CD4-positive, CD25-positive, alpha-beta regulatory T cell (primary cell): Measurements from ENCODE around the gene KHDC4. TPM values are rescaled to one million over a fixed set of nuclear protein-coding genes. Genes with fewer than 3 reads are reported as not detected.
"Not testable (repeated sequence)": the region's sequence is repeated elsewhere in the genome, so short reads cannot be mapped to it uniquely, and the experiment has no call there.

ENCODE experiments used
- ATAC-seq, 2 donors: fragments of 150-1000 bp; cut with Tn5 transposase; one replicate each; pipeline ENCODE4 v1.10.0; 2021; ENCODE audit warnings: low read depth in 2 of 2, moderate number of reproducible peaks in 2 of 2, moderate library complexity in 1 of 2
- DNase-seq, 3 donors: peaks; one replicate each; pipeline versions ENCODE4 v3.0.0 to v3.0.0-alpha.2; 2012 to 2022; ENCODE audit warnings: mixed read lengths in 1 of 3
- H3K27ac ChIP-seq: one replicate; pipeline ENCODE4 v1.7.0; 2013; ENCODE audit warnings: mild to moderate bottlenecking, low read length; ENCODE audit not compliant: insufficient read depth, poor library complexity, severe bottlenecking
- H3K27me3 ChIP-seq: one replicate; pipeline ENCODE4 v1.7.0; 2013; ENCODE audit warnings: low read length; ENCODE audit not compliant: control insufficient read depth, insufficient read depth
- H3K36me3 ChIP-seq: one replicate; pipeline ENCODE4 v1.7.0; 2013; ENCODE audit warnings: mild to moderate bottlenecking, low read length, moderate library complexity; ENCODE audit not compliant: control insufficient read depth, insufficient read depth
- H3K4me1 ChIP-seq: 2 replicates; pipeline ENCODE4 v1.7.0; 2013; ENCODE audit warnings: mild to moderate bottlenecking, low read length; ENCODE audit not compliant: insufficient read depth, control insufficient read depth, poor library complexity, severe bottlenecking
- H3K4me3 ChIP-seq: one replicate; pipeline ENCODE4 v1.7.0; 2013; ENCODE audit warnings: low read depth, mild to moderate bottlenecking, low read length, moderate library complexity
- H3K9me3 ChIP-seq, 2 experiments: 1 replicate in 1 of 2; 2 replicates in 1 of 2; pipeline ENCODE4 v1.7.0; 2013; ENCODE audit warnings: low read length in 2 of 2, mild to moderate bottlenecking in 1 of 2, moderate library complexity in 1 of 2; ENCODE audit not compliant: control insufficient read depth in 2 of 2
- H3K27ac Mint-ChIP-seq, 3 donors: one replicate each; pipeline ENCODE4 v1.8.0; 2020 to 2022; ENCODE audit warnings: mild to moderate bottlenecking in 3 of 3, mixed read lengths in 3 of 3, moderate library complexity in 2 of 3
- H3K27me3 Mint-ChIP-seq: one replicate; pipeline ENCODE4 v1.8.0; 2022; ENCODE audit warnings: mild to moderate bottlenecking, mixed read lengths
- H3K36me3 Mint-ChIP-seq: one replicate; pipeline ENCODE4 v1.8.0; 2020; ENCODE audit warnings: mixed read lengths
- H3K4me1 Mint-ChIP-seq, 4 donors: one replicate each; pipeline ENCODE4 v1.8.0; 2020 to 2022; ENCODE audit warnings: mixed read lengths in 4 of 4, mild to moderate bottlenecking in 1 of 4
- H3K4me3 Mint-ChIP-seq, 4 donors: one replicate each; pipeline ENCODE4 v1.8.0; 2020 to 2022; ENCODE audit warnings: mild to moderate bottlenecking in 4 of 4, mixed read lengths in 4 of 4, moderate library complexity in 3 of 4
- H3K9me3 Mint-ChIP-seq, 7 donors: one replicate each; pipeline ENCODE4 v1.8.0; 2020 to 2022; ENCODE audit warnings: mixed read lengths in 7 of 7, mild to moderate bottlenecking in 3 of 7, moderate library complexity in 2 of 7
- polyA plus RNA-seq, 4 donors: library from polyadenylated mRNA; unstranded; fragments of 300-500 nt; fragmentation: Illumina TruSeq; gene quantifications; one replicate each; pipeline ENCODE4 v1.2.3, GENCODE V29; 2021
- total RNA-seq: library from RNA; stranded (reverse); gene quantifications from one replicate; pipeline ENCODE4 v1.2.3, GENCODE V29; 2022

KHDC4 gene
- total and polyA plus RNA-seq, 5 donors from 2014 or later, result 7.4 to 60.1 (median 8.6) TPM

- peak overlapping the region; percentile 90 for H3K27ac ChIP-seq
- no peak for ATAC-seq
- Mint-ChIP-seq H3K27ac (no peak overlapping the region), H3K36me3 (peaks cover 19% of the 10 kb centered on the region), H3K4me3 (no peak overlapping the region), H3K27me3 (no peaks in the 10 kb centered on the region), H3K9me3 (no peaks in the 10 kb centered on the region), H3K4me1 (peaks cover 13 to 48% (median 31%) of the 10 kb centered on the region in 4 donors)
- no peaks in the 10 kb centered on the region for H3K27me3 ChIP-seq
- H3K4me1 ChIP-seq, result peaks cover 48% of the 10 kb centered on the region
- no peaks in the 10 kb centered on the region for H3K9me3 ChIP-seq
- H3K36me3 ChIP-seq, result peaks cover 40% of the 10 kb centered on the region
- DNase-seq, result no peak
- H3K4me3 ChIP-seq, result peak overlapping the region; percentile 86
Observed at GRCh38 chr1:155933591-155934096, 569 bp downstream of the KHDC4 start.

- H3K9me3 ChIP-seq, result no peaks in the 10 kb centered on the region
- Mint-ChIP-seq H3K27ac (peak overlapping the region in 1 of 3 donors; percentile 9), H3K4me3 (peak overlapping the region; percentile 50 to 82 (median 68)), H3K27me3 (no peaks in the 10 kb centered on the region), H3K9me3 (no peaks in the 10 kb centered on the region), H3K36me3 (peaks cover 23% of the 10 kb centered on the region), H3K4me1 (peaks cover 7 to 42% (median 24%) of the 10 kb centered on the region in 4 donors)
- peaks cover 52% of the 10 kb centered on the region for H3K36me3 ChIP-seq
- H3K27ac ChIP-seq, result peak overlapping the region; percentile 55
- H3K4me1 ChIP-seq, result peaks cover 48% of the 10 kb centered on the region
- ATAC-seq (no peak), DNase-seq (no peak)
- H3K27me3 ChIP-seq, result no peaks in the 10 kb centered on the region
- peak overlapping the region; percentile 52 for H3K4me3 ChIP-seq
Observed at GRCh38 chr1:155932487-155932886, 1.7 kb downstream of the KHDC4 start.

GRCh38 chr1:155932081-155932480, 2.1 kb downstream of the KHDC4 start:
- peak overlapping the region in 1 of 3 donors; percentile 54 for H3K27ac Mint-ChIP-seq
- peak overlapping the region; percentile 50 to 82 (median 78) for H3K4me3 Mint-ChIP-seq
- ATAC-seq (no peak), DNase-seq (no peak)
- H3K27ac ChIP-seq, result peak overlapping the region; percentile 55
- H3K36me3 ChIP-seq, result peaks cover 56% of the 10 kb centered on the region
- H3K9me3 ChIP-seq, result no peaks in the 10 kb centered on the region
- no peaks in the 10 kb centered on the region for H3K9me3 Mint-ChIP-seq
- peaks cover 48% of the 10 kb centered on the region for H3K4me1 ChIP-seq
- peaks cover 26% of the 10 kb centered on the region for H3K36me3 Mint-ChIP-seq
- H3K4me3 ChIP-seq, result peak overlapping the region; percentile 52
- no peaks in the 10 kb centered on the region for H3K27me3 Mint-ChIP-seq
- no peaks in the 10 kb centered on the region for H3K27me3 ChIP-seq
- H3K4me1 Mint-ChIP-seq, result peaks cover 7 to 42% (median 25%) of the 10 kb centered on the region in 4 donors

- no peaks in the 10 kb centered on the region for H3K9me3 ChIP-seq
- H3K27ac ChIP-seq, result peak overlapping the region; percentile 55
- H3K9me3 Mint-ChIP-seq, result no peaks in the 10 kb centered on the region
- H3K4me3 ChIP-seq, result peak overlapping the region; percentile 52
- H3K4me1 ChIP-seq, result peaks cover 48% of the 10 kb centered on the region
- H3K4me1 Mint-ChIP-seq, result peaks cover 7 to 42% (median 28%) of the 10 kb centered on the region in 4 donors
- no peak for ATAC-seq
- H3K4me3 Mint-ChIP-seq, result peak overlapping the region; percentile 50 to 82 (median 78)
- H3K36me3 Mint-ChIP-seq, result peaks cover 29% of the 10 kb centered on the region
- H3K27me3 Mint-ChIP-seq, result no peaks in the 10 kb centered on the region
- DNase-seq, result no peak
- peaks cover 62% of the 10 kb centered on the region for H3K36me3 ChIP-seq
- no peaks in the 10 kb centered on the region for H3K27me3 ChIP-seq
- H3K27ac Mint-ChIP-seq, result peak overlapping the region in 2 of 3 donors; percentile 54 to 59
Observed at GRCh38 chr1:155931332-155932038, 2.7 kb downstream of the KHDC4 start.

GRCh38 chr1:155930725-155931124, 3.5 kb downstream of the KHDC4 start:
- Mint-ChIP-seq H3K27ac (peak overlapping the region; percentile 20 to 54 (median 25)), H3K4me1 (peaks cover 7 to 42% (median 28%) of the 10 kb centered on the region in 4 donors), H3K36me3 (peaks cover 33% of the 10 kb centered on the region), H3K4me3 (peak overlapping the region; percentile 55 to 82 (median 76))
- not testable (repeated sequence) for H3K27ac ChIP-seq, H3K9me3 ChIP-seq, ATAC-seq, H3K27me3 ChIP-seq, H3K27me3 Mint-ChIP-seq, DNase-seq, H3K9me3 Mint-ChIP-seq
- peaks cover 69% of the 10 kb centered on the region for H3K36me3 ChIP-seq
- H3K4me1 ChIP-seq, result peaks cover 48% of the 10 kb centered on the region
- peak overlapping the region; percentile 41 for H3K4me3 ChIP-seq

- Histone ChIP-seq H3K27ac (no peak overlapping the region), H3K4me1 (peaks cover 43% of the 10 kb centered on the region), H3K36me3 (peaks cover 84% of the 10 kb centered on the region), H3K27me3 (no peaks in the 10 kb centered on the region), H3K9me3 (no peaks in the 10 kb centered on the region), H3K4me3 (no peak overlapping the region)
- H3K9me3 Mint-ChIP-seq, result no peaks in the 10 kb centered on the region
- H3K27me3 Mint-ChIP-seq, result no peaks in the 10 kb centered on the region
- H3K4me1 Mint-ChIP-seq, result peaks cover 7 to 42% (median 28%) of the 10 kb centered on the region in 4 donors
- ATAC-seq (no peak), DNase-seq (no peak)
- peak overlapping the region in 1 of 3 donors; percentile 69 for H3K27ac Mint-ChIP-seq
- H3K4me3 Mint-ChIP-seq, result peak overlapping the region in 2 of 4 donors; percentile 5 to 42
- peaks cover 38% of the 10 kb centered on the region for H3K36me3 Mint-ChIP-seq
Observed at GRCh38 chr1:155929057-155929456, 5.2 kb downstream of the KHDC4 start.

GRCh38 chr1:155925506-155925905, 8.7 kb downstream of the KHDC4 start:
- DNase-seq (no peak), ATAC-seq (no peak)
- no peaks in the 10 kb centered on the region for H3K9me3 ChIP-seq
- Mint-ChIP-seq H3K27ac (peak overlapping the region in 2 of 3 donors; percentile 52 to 59), H3K4me3 (no peak overlapping the region), H3K4me1 (peaks cover 3 to 18% (median 16%) of the 10 kb centered on the region in 4 donors), H3K9me3 (no peaks in the 10 kb centered on the region), H3K36me3 (peaks cover 49% of the 10 kb centered on the region), H3K27me3 (no peaks in the 10 kb centered on the region)
- H3K4me3 ChIP-seq, result no peak overlapping the region
- no peaks in the 10 kb centered on the region for H3K27me3 ChIP-seq
- no peak overlapping the region for H3K27ac ChIP-seq
- peaks cover 93% of the 10 kb centered on the region for H3K36me3 ChIP-seq
- H3K4me1 ChIP-seq, result peaks cover 8% of the 10 kb centered on the region
